GM18520 (cell line): ENCODE data around the gene RFPL2.
"Not testable (repeated sequence)": the region's sequence is repeated elsewhere in the genome, so short reads cannot be mapped to it uniquely, and the experiment has no call there.

ENCODE experiments used
- ATAC-seq: cut with Tn5 transposase; IDR thresholded peaks from one replicate; pipeline ENCODE4 v1.9.1; 2021; ENCODE audit not compliant: unreplicated experiment

Gene RFPL2

DNA sequence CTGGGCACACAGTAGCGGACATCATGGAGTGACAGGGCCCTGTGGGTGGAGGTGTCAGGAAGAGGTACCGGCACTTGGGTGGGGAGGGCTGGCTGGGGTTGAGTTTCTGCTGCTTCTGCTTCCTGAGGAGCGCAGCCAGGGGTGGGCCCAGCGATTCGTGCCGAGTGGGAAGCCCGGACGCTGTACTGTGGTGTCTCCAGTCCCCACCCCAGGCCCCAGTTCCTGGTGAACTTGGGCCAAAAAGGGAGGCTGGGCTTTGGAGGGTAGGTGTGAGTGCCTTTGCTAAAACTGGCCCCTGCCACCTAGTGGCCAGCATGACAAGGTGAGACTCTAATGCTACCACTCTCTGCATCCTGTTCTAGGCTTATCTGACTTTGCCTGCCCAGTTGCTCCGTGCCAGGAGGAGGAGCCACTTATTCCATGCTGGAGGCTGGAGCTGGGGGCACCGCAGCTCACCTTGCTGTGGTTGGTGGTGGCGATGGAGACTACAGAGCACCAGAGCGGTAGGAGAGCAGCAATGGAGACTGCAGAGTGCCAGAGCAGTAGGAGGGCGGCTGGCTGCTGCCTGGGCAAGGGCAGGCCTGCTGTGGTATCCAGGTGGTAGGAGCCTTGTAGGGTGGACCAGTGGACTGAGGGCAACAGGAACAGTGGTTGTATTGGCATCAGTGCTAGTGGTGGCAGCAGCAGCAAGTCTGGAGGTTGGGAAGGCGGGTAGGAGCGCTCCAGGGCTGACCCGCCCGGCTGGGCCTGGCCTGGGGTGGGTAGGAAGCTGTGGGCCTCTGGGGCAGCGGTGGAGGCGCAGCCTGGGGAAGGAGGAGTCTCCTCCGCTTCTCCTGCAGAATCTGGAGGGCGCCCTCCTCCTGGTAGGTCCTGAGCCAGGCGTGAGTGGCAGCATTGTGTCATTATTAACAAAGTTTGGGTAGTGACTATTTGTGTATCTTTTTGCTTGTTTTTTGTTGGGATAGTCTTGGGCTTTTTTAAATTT, 2.2 kb upstream of the RFPL2 start:
- ATAC-seq, result no peak

DNA sequence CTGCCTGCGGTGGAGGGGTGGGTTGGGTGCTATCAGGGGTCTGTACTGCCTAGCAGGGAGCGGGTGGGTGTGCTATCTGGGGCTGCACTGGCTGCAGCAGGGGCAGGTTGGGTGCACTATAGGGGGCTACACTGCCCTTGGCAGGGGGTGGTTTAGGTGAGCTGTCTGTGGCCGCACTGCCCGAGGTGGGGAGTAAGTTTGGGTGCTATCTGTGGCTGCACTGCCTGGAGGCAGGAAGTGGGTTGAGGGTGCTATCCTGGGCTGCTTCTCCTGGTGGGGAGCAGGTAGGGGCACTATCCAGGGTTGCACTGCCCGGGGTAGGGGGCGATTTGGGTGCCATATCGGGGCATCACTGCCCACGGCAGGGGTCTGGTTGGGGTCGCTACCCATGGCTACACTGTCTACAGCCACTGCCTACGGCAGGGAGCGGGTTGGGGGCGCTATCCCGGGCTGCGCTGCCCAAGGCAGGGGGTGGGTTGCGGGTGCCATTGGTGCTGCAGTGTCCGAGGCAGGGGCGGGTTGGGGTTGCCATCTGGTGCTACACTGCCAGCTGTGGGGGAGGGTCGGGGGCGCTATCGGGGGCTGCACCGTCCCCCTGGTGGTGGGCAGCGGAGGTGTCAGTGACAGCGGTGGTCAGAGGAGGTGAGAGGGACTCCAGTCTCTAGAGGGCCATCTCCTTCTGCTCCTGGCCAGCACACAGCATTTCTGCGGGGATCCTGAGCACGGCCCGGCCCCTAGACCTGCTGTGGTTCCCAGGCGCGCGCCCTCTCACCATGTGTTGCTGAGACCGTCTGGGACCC, 1.3 kb upstream of the RFPL2 start:
- ATAC-seq, result no peak

DNA sequence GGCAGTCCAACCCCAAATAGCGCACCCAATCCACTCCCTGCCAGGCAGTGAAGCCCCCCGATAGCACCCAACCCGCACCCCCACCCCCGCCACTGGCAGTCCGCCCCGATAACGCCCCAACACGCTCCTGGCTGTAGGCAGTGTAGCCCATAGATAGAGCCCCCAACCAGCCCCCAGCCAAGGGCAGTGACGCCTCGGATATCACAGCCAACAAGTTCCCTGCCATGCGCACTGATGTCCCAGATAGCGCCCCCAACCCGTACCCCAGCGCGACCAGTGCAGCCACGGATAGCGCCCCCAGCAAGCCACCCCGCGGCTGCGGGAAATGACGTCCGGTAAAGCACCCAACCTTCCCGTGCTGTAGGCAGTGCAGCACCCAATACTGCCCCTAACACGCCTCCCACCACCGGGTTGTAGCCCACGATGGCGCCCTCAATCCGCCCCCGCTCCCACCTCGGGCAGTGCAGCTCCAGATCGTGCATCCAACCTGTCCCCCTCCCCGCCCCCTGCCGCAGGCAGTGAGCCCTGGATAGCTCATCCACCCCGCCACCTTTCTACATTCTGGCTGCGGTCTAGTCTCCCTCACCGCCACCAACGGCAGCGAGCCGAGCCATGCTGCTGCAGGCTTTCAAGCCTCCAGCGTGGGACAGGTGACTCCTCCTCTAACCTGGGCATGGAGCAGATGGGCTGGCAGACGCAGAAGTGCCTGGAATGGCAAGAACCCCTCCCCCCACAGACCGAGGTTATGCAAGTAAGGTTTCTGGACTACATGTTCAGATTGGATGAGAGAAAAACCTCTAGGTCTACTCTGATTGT, 625 bp downstream of the RFPL2 start:
- ATAC-seq, result no peak

DNA sequence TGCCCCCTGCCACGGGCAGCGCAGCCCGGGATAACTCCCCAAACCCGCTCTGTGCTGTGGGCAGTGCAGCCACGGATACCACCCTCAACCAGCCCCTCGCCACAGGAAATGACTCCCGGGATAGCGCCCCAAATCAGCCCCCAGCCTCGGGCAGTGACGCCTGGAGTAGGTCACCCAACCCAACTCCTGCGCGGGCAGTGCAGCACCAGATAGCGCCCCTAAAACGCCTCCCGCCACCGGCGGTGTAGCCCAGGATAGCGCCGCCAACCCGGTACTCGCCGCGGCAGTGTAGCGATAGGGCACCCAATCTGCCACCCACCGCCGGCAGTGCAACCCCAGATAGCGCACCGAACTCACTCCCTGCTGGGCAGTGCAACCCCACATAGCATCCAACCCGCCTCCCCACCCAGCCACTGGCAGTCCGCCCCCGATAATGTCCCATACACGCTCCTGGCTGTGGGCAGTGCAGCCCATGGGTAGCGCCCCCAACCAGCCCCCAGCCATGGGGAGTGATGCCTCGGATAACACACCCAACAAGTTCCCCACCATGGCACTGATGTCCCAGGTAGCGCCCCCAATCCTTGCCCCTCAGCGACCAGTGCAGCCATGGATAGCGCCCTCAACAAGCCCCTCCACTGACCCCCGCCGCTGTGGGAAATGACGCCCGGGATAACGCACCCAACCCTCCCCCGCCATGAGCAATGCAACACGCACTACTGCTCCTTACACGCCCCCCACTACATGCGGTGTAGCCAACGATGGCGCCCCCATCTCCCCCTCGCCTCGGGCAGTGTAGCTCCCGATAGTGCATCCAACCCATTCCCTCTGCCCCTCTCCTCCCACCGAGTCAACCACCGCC, 1.5 kb downstream of the RFPL2 start:
- ATAC-seq, result no peak

DNA sequence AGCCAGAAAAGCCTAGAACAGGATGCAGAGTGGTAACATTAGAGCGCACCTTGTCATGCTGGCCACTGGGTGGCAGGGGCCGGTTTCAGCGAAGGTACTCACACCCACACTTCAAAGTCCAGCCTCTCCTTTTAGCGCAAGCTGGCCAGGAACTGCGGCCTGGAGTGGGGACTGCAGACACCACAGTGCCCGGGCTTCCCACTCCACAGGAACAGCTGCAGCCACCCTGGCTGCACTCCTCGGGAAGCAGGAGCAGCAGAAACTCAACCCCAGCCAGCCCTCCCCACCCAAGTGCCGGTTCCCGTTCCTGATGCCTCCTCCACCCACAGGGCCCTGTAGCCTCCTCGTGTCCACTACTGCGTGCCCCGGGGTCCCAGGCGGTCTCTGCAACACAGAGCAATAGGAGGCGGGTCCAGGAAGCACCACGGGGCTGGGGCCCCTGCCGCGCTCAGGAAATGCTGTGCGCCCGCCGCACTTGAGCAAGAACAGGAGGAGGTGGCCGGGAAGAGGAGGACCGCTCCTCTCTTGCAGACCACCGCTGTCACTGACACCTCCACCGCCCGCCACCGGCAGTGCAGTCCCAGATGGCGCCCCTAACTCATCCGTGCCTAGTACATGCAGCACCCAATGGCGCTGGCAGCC, 2.2 kb downstream of the RFPL2 start:
- ATAC-seq, result no peak

DNA sequence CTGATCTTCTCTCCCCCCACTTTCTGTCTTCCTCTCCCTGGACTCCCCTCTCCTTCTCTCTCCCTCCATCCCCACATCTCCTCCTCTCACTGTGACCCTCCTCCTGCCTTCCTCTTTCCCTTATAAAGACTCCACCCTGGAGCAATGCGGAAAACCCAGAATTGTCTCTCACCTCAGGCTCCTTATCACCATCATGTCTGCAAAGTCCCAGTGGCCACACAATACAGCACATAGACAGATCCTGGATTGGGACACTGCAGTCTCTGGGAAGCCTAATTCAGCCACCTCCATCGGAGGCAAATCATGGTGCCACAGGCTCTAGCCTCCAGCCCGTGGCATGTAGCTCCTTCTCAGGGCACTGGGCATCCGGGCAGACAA, 2.7 kb downstream of the RFPL2 start:
- no peak for ATAC-seq

DNA sequence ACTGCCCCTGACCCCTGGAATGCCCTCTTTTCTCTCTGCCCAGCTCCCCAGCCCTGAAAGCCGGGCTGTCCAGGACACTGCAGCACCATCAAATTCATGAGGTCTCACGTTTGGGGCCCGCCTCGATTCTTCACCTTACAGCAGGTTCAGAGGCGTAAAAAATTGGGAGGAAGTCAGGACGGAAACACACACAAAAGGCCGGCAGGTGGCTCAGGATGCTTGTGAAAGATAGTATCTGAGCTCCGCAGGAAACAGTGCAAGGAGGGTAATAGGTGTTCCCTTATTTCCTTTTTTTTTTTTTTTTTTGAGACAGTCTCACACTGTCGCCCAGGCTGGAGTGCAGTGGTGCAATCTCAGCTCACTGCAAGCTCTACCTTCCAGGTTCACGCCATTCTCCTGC, 4.1 kb downstream of the RFPL2 start:
- ATAC-seq, result no peak

DNA sequence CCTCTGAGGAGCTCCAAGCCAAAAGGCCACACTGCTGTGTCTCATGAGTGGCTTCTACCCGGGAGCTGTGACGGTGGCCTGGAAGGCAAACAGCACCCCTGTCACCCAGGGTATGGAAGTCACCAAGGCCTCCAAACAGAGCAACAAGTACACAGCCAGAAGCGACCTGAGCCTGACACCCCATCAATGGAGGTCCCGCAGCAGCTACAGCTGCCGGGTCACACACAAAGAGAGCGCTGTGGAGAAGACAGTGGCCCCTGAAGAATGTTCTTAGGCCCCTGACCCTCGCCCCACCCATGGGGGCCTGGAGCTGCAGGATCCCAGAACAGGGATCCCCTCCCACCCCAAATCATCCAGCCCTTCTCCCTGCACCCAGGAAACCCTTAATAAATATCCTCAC, 4.9 kb downstream of the RFPL2 start:
- no peak for ATAC-seq

DNA sequence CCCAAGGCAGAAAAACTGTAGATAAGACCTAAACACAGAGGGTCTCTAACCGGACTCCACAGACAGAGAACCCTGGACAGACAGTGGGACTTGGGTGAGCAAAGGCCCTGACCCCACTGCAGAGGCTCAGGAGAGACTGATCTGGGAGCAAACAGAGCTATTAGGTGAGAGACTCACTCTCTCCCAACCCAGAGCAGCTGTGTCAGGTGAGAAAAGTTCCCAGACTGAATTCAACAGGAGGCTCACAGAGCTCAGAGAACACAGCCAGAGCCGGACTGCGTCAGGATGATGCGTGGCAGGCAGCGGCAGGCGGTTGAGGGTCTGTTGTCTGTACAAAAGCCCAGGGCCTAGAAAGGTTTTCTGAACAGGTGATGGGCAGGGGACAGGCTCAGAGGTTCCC, 5.5 kb downstream of the RFPL2 start:
- ATAC-seq, result no peak

DNA sequence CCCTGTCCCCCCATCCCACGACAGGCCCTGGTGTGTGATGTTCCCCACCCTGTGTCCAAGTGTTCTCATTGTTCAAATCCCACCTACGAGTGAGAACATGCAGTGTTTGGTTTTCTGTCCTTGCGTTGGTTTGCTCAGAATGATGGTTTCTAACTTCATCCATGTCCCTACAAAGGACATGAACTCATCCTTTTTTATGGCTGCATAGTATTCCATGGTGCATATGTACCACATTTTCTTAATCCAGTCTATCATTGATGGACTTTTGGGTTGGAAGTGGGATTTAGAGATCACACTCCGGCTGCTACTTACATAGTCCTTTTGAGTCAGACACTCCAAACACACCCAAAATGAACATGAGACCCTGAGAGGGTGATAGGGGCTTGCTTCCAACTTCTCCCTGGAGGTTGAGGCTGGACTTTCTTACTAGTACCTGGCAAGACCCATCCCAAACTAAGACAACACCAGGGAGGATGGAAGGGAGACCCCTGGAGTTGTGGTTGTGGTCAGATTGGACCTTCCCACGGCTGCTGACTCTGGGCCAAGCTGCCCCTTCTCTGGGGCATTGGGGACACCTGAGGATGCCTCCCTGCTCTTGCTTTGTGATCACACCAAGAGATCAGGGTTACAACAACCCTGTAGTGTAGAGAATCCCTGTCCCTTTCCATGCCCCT, 7.2 kb downstream of the RFPL2 start:
- ATAC-seq, result not testable (repeated sequence)

DNA sequence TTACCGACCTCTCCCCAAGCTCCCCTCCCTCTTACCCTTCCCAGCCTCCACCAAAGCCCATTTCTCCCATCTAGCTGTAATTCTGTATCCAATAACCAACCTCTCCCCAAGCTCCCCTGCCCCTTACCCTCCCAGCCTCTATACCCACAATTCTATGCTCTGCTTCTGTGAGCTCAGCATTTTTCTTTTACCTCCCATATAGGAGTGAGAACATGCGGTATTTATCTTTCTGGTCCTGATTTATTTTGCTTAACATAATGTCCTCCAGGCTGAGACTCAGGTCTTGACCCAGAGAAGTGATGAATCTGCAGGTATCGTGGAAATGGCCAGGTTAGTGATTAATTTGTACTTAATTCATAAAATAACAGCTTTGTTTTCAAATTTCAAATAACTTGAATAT, 9.0 kb downstream of the RFPL2 start:
- ATAC-seq, result not testable (repeated sequence)

DNA sequence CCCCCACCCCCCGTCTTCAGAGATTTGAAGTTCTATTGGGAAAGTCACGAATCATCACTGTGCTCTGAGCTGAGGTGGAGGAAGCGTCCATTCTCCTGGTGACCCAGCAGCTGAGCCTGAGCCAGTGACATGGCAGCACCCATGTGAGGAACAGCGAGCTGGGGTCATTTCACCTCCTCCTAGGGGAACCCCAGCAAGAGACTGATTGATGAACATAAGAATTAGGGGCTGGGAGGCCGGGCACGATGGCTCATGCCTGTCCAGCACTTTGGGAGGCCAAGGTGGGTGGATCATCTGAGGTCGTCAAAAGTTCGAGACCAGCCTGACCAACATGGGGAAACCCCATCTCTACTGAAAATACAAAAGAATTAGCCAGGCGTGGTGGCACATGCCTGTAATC, 11.5 kb downstream of the RFPL2 start:
- not testable (repeated sequence) for ATAC-seq

DNA sequence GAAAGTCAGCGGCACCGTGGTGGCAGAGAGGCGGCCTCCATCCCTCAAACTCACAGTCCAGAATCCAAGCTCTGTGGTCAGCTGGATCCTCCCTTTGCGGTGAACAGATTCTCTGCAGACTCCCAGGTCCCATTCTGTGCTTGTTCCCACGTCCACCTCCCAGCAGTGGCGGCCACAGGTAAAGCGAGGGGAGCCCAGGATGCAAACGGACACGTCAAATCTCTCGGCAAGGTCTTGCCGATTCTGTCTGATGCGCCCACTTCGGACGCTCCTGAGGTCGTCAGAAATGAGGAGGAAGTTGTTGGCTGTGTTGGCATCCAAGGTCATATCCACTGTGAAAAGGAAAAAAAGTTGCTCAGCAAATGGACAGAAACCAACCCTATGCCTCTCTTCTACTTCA, 13.9 kb downstream of the RFPL2 start:
- ATAC-seq, result not testable (repeated sequence)

DNA sequence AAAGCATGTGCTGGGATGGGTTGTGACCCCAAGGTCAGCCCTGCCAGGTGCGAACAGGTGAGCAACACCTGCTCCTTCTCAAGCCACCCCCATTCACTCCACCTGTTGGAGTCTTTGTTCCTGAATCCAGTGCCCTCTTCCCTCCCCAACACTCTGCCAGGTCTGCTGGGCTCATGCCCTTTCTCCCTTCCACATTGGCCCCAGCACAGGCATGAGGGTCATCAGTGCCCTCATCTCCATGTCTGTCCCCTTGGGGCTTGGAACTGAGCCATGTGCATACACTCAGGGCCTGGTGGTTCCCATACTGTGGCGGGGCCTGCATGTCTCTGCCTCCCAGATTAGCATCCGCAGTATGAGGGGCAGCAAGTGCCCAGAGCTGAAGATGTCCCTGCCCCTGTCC, 19.1 kb downstream of the RFPL2 start:
- no peak for ATAC-seq

DNA sequence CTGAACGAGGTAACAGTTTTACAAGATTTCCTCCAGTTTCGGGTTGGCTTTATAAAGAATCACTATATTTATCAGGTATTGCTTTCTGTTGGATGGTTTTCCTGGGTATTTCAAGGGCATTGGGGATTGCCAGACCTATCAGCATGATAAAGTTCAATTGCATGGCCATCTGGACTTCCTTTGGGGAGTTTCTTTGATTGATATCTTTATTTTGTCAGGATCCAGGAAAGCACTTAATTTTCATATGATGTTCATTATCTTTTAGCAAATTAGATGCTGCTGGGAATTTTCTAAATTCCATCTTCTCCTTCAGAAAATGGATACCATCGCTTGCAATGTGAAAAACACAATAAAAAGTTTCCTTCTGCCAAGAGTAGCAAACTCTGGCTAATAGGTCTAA, 21.2 kb downstream of the RFPL2 start:
- ATAC-seq, result no peak

DNA sequence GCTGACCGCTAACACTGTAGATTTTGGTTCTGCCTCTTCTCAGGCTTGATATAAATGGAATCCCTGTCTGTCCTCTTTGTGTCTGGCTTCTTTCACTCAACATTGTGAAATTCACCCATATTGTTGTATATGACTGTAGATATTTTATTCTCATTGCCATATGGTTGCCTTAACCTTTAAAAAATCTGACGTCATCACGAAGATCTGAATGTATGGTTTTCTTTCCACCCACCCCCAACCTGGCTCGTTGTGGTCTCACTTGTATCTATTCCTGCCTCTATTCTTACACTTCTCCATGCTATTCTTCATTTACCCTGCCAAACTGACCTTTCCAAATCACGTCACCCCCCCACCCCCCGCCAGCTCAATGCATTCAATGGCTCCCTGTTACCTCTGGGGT, 23.8 kb downstream of the RFPL2 start:
- ATAC-seq, result no peak

DNA sequence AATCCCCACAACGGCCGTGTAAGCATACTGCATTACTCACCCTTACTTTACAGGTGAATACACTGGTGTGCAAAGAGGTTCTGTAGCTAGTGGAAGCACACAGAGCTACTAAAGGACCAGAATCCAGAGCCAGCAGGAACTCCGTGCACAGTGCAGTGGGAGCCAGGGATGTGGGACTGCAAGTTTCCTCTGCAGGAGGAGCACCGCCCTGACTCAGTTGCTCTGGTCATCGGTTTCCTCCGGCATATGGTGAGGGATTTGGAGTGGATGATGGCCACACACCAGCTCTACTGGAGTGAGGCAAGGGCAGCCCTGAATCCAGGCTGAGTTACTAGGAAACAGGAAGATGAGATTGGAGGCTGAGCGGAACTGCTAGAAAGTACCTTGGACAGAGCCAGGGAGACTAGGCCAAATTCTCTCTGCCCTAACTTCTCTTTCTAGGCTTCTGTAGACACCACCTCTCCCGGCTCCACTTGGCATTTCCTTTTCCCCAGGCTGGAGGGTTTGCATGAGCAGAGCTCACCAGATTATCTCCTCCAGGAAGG, 27.6 kb downstream of the RFPL2 start:
- no peak for ATAC-seq

DNA sequence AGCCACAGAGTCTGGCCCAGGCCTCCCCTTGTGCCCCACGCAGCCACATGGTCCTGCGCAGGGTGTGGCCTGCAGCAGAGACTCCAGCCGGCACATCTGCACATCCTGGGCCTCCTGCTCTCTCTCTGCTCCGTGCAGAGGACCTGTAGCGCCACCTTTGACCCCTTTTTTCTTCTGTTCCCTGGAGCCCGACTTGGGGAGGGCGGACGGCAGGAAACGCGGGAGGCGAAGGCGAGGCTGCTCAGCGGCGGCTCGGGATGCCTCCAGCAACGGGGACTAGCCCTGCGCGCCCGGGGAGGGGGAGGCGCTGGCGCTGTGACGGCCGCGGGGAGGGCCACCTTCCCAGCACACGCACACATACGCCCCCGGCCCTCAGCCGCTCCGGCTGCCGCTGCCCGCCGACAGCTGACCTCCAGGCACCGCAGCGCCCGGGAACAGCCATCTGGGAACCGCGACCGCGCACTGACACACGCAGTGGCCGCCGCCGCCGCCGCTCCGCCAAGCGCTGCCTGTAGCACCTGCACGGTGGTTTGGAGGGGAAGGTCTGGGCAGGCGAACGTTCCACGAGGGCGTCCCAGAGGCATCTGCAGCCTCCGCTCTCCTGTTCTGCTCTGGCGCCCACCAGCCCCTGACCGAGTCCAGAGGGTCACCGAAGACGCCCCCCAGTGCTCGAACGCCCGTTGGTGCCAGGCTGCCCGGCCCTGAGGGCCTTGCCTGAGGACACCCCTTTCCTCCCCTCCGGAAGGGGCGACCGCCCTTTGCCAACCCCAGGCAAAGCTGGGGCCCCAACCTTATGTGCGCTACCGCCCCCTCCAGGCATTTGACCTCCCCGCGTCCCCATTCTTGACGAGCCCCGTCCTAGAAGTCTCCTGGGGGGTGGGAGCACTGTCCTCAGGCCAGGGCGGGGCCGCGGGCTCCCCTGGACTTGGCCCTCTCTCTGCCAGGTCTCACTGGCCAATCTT, 28.9 kb downstream of the RFPL2 start:
- ATAC-seq, result no peak
